ENCODE measurements around the gene GALNT8.

The GALNT8 gene

DNA sequence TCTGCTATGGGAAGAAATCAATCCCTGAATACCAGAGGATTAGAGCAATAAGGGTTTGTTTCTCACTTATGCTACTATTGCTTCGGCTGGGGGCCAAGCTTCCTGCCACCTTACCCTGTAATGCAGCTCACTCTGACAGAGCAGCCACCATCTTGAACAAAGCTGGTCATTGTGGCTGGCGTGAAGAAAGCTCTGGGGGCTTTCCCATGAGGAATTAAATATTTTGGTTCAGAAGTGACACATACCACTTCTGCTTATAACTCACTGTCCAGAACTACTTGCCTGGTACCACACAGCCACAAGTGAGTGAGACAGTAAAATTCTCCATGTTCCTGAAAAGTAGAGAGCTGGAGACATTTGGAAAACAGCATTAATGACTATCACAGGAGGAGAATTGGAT lies 82.6 kb downstream of the GALNT8 start:
- FAIRE-seq, result no peak

DNA sequence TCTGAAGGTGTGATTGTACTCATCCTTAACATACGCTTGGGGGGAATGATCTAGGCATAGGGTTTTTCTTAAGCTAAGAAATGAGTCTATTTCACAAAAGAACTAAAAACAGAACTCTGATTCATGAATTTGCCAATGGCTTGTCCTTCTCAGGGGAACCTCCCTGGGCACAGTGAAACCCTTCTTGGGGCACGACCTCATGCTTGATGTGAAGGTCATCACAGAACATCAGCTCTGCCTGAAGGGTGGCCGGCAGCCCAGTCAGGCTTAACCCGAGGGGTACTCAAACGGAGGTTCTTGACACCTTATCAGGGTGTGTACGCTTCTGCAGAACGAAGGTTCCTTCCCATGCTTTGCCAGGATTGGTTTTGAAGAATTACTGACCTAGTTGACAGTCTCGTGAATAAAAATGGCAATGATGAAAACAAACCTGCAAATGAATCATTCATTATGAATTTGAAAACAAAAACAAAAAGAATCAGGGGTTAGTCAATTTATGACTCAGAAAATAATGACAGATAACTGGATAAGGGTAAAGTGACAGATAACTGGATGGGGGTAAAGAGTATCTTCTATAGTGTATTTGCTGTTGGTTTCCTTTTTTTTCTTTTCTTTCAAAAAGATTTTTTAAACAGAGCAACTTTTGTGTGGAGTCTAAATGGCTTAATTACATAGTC lies 86.4 kb downstream of the GALNT8 start:
- FAIRE-seq, result no peak

DNA sequence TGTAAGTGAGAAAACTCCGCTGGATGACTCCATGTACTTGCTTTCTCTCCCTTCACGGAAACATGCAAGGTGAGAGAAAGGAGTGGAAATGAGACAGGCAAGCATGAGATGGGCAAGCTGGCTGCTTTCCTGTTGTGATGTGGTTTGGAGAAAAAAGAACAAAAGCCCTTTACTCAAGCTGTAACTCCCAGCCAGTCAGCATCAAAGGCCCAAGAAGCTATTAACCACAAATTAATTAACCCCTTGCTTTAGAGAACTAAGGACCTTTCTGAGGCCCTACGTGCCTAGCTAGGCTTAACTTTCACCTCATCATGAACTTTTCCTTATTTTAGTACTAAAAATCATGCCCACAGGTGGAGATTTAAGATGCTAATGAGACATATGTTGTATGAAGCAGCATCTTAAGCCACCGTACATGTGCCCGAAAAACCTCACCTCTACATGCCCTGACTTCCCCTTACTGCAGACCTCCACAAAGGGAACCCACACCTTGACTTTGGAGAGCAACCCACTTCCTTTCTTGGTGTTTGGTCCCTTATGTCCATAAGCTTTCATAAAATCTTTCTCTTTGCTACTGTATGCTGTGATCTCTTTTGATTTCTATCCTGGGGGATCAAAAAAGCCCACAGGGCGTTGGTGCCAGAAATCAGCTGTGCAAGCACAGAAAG lies 87.0 kb downstream of the GALNT8 start:
- FAIRE-seq, result no peak

DNA sequence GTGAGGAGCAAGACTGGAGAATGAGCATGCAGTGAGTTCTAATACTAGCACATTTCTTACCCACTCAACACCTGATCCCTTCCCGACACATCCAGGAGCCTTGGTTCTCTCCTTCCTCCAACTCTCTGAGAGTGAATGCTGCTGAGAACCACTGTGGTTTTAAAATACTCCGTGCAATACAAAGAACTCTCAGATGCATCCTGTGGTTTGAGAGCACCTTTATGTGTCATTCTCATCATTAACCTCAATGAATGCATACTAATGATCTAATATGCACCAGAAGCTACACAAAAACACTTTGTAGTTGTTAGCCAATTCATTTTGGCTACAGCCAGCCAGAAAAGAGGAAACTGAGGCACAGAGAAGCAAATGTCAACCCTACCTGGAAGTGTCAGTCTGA lies 87.6 kb downstream of the GALNT8 start:
- FAIRE-seq, result no peak

DNA sequence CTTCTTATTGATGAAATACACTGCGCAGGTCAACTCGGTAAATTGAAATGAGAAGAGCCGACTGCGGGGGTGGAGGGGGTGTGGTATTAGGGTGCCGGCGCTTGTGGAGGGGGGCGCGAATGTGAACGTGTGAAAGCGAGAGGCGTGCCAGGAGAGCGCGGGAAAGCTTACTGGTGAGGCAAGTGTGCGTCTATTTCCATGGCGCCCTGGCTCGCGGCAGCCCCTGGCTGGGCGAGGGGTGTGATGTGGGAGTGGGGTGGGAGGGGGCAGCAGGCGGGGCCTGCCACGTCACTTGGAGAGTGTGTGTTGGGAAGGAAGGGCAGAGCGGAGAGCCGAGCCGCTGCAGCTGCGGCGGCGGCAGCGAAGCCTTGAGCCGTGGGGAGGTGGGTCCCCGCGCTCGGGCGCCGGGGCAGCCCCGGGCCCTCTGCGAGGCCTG lies 88.8 kb downstream of the GALNT8 start:
- FAIRE-seq, result no peak

DNA sequence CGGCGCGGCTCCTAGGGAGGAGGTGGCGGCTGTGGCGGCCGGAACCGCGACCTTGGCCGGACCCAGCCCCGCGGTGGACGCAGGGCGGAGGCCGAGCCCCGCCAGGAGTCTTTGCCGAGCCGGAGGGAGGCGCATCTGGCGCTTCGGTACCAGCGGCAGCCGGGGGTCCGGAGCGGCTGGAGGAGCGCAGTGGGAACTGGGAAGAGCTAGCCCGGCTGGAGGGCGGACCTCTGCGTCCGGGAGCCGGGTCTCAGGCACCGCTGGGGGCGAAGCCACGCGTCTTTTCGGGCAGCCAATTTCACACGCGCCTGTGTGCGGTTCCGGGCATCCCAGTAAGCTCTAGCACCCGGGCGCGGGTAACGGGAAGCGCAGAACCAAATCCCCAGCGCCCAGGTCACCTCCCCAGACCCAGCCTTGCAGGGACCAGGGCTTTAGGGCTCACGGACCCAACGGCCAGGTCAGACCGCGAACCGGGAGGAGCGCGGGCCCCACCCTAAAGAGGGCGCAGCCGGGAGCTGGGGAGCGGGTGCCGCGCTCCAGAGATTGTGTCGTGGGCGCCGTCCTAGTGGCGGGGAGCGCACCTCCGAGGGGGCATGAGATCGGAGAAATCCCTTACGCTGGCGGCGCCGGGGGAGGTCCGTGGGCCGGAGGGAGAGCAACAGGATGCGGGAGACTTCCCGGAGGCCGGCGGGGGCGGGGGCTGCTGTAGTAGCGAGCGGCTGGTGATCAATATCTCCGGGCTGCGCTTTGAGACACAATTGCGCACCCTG lies 89.4 kb downstream of the GALNT8 start:
- FAIRE-seq, result no peak

DNA sequence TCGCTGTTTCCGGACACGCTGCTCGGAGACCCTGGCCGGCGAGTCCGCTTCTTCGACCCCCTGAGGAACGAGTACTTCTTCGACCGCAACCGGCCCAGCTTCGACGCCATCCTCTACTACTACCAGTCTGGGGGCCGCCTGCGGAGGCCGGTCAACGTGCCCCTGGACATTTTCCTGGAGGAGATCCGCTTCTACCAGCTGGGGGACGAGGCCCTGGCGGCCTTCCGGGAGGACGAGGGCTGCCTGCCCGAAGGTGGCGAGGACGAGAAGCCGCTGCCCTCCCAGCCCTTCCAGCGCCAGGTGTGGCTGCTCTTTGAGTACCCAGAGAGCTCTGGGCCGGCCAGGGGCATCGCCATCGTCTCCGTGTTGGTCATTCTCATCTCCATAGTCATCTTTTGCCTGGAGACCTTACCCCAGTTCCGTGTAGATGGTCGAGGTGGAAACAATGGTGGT lies 90.0 kb downstream of the GALNT8 start:
- no peak for FAIRE-seq

DNA sequence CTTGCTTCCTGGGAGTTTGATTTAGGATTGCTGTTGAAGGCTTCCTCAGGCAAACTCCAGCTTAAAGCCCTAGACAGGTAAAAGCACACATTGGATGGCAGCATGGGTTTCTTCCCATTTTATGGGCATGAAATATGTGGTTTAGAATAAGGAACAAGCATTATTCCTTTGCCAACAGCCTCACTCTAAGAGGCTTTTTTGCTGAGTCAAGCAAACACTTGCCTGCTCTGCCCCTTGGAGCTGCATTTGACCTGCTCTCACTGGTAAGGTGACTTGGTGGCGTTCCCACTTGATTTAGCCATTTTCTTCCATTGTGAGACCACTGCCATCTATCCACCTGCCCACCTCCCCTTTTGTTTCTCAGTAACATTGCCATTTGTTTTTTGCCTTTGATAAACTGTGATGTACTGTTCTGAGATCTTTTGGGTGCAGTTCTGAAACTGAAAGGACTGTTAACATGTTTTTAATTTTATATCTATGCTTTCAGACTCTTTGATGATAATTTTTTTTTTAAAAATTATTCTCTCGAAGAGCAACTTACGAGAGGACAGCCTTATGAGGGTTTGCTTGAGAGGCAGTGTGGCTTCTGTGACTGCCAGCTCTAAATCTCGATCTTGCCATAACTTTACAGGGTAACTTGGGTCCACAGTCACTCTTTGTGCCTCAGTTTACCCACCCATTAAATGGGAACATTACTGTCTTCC lies 92.6 kb downstream of the GALNT8 start:
- no peak for FAIRE-seq

DNA sequence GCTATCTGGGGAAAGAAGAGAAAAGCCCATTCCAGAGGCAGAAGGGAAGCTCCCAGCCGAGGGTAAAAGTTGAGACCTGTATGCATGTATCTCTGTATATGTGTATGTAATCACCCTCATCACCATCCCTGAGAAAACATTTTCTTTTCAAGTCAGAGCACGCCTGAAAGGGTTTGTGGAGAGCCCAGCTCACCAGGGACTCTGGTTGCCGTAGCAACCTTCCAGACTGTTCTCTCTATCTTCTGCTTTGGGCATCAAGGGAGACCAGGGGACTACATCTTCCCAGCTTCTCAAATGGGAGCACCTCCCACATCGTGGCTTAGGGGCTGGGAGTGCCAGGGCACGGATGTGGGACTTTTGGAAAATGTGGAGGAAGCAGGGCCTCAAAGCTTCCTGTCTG lies 93.5 kb downstream of the GALNT8 start:
- FAIRE-seq, result no peak

DNA sequence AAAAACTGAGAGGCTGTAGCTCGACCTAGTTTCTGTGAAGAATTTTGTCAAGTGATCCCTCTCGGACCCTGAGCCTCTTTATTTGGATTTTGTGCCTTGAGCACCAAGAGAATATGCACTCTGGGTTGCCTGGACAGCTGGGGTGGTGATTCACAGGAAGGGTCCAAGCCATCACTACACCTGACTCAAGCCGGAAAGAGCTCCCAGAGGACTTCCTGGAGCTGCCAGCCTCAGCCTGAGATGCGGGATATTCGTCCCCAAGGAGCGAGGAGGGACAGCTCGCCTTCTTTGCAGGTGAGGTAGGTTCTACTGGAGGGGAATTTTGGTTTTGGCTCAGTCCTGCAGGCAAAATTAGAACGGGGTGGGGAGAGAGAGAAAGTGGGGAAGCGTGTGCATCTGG lies 94.3 kb downstream of the GALNT8 start:
- FAIRE-seq, result no peak

DNA sequence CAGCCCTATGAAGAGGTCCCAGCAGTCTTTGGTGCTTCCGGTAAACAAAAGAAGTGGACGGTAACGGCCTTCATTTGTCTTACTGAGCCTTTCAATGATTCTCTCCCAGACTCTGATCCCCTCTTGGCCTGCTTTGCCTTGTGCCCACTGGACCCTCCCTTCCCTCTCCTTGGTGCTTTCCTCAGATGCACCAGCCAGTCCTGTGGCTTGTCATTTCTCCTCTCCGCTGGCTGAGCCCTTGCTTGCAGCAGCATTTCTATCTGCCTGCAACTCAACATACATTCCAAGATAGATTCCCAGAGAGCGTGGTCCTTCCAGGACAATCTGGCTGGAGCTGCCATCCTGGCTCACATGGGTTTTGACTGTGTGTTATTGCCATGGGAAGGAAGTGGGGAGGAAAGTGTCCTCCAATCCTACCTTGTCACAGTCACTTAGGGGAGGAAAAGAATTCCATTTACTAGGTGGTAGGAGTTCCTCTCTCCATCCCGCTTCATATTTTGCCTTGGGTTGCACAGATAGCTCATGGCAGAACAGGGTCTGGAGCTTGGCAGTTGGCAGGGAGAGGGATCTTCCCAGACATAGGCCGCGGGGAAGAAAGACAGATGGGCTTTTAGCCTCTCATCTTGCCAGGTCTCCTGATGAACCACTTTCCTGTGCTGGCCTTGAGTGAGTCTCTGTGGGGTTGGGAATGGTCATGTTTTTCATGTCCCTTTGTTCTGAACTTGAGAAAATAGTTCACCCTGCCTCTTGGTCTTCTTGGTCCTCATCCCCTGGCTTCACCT lies 96.7 kb downstream of the GALNT8 start:
- no peak for FAIRE-seq

DNA sequence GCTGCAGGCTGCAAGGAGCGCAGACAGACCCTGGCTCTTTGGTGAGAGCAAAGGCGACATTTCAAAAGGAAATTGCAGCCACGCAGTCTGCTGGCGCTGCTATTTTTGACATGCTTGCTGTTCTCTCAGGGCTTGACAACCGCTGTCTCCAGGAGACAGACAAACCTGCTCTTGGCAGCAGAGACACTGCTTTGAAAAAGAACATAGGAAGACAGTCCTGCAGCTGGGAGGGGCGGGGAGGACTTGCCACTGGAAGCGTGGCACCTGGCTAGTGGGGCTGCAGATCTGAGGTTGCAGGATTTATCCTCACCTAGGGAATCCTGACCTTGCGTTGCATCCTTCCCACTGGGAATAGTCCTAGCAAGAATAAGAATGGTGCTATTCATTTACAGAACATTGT lies 97.7 kb downstream of the GALNT8 start:
- no peak for FAIRE-seq

DNA sequence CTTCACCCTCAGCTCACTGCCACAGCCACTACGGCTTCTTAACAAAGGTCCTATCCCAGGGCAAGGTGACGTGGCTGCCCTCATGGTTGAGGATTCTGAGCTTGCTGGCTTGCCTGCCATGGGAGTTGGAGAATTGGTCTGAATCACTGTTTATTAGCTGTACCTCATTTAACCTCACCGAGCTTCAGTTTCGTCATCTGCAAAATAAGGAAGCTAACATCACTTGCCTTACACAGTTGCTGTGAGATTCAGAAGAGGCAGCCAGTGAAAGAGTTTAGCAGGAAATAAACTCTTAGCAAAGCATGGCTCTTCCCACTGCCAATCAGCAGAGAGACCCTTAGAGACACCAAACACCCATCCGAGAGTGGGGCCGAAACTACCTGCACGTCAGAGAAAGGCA lies 99.5 kb downstream of the GALNT8 start:
- FAIRE-seq, result no peak

DNA sequence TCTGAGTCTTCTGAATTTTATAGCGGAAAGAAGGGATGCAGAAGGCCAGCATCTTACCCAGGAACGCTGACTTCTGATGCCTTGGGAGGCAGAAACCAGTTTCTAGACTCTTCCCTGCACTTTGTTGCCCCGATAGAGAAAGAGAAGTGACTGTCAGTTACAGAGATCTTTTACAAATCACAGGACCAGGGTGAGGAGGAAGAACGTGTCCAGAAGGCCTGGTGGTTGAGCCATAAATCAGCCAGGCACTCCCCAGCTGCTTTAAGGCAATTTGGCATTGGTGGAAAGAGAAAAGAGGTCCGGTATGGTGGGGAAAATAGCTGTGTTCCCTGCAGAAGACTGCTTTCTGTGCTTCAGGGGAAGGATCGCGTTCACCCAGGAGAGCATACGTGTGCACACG lies 100.8 kb downstream of the GALNT8 start:
- no peak for FAIRE-seq

Data from colon (tissue), 2 donors.